Activated CD8-positive, alpha-beta memory T cell treated with anti-CD3 and anti-CD28 coated beads, Interleukin-2, amount 50 U/mL, for 24 hours (primary cell): ENCODE results near the gene FRMPD2.
"Not testable (repeated sequence)": the region's sequence is repeated elsewhere in the genome, so short reads cannot be mapped to it uniquely, and the experiment has no call there.

Source experiments
- DNase-seq: peaks from one replicate; pipeline ENCODE4 v3.0.0-alpha.2; 2020; ENCODE audit errors: extremely low read depth

The FRMPD2 gene

DNA sequence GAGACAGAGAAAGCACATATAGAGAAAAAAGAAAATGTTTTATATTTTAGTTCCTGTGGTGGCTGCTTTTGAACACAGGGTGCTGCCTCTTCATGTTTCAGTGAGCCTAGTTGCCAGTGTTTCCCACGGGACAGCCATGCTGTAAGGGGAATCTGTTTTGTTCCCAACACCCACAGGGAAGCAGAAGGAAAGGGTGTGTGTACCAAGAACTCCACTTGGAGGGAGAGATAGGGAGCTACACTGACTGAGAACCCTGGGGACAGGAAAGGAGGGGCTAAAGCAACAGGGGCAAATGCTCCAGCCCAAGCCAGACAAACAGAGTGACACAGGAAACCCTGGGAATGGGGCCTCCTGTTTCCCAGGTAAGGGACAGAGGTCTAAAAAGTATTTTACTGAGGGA, 40.2 kb downstream of the FRMPD2 start:
- DNase-seq, result no peak

DNA sequence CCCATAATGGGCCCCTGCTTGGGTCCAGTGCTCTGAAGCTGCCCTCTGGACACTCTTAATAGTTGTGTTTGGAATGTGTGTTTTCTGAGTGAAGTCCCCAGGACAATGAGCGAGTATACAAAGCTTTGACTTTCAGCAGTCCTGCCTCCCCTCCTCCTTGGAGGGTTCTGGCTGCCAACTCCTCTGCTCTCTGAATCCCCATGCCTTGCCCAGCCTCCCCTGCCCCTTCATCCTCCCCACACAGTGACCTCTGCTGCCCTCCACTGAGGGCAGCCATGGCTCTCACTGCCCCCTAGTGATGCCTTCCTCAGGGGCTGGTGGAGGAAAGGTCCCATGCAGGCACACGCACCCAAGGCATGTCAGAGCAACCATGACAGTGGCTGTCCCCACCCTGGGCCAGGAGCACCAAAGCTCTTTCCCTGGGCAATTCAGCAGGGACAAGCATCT, 40.9 kb downstream of the FRMPD2 start:
- no peak for DNase-seq

DNA sequence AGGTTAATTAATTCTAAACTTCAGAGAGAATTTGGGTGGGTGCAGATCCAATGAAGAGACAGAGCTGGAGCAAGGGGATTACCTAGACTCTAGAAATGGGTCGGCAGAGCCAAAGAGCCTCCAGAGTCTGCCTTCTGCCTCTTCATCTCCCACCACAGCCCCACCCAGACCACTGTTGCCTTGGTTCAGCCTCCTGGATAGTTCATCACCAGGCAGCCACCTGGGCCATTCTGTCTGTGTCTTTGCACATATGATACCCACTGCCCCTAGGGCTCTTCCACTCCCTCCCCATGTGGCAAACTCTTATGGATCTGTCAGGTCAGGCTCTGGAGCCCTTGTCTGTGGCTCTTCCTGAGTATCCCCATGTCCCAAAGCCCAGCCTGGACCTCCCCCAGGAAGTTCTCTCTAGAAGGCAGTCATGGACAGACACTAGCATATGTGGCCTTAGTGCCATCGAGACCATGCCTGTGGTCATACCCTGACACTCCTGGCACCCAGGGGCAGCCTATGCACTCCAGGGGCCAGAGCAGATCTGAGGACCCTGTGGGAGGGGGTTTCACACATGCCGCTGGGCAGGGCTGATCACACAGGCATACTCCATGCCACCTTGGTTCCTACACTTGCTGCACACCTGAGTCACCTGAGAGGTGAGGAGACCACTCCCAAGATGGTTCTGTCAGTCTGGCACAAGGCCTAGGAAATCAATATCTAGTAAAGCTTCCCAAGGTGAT, 41.6 kb downstream of the FRMPD2 start:
- no peak for DNase-seq

DNA sequence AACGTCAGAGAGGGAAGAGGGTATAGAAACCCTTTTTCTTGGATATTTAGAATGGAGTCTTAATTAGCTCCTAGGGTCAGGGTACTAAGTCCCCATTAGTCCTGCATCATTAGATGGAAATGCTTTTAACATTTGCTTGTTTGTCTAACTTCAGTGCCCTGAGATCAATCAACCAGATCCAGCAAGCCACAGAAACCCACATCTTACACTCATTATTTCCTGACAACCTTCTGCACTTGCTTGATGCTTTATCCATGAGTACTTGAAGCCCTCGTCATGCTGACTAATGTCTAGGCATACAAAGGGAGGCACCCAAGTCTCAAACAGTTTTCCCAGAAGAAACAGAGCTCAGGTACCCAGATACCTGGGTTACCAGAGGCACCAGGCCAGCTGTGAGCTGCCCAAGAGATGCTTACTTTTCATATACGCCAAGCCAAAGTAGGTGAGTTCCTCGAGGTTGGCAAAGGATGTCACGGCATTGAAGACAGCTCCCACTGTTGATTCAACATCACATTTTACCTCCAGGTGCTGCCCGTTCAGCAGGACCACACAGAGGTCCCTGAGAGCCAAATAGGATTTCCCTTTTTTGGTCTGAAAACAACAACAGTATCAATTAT, 42.7 kb downstream of the FRMPD2 start:
- DNase-seq, result no peak

DNA sequence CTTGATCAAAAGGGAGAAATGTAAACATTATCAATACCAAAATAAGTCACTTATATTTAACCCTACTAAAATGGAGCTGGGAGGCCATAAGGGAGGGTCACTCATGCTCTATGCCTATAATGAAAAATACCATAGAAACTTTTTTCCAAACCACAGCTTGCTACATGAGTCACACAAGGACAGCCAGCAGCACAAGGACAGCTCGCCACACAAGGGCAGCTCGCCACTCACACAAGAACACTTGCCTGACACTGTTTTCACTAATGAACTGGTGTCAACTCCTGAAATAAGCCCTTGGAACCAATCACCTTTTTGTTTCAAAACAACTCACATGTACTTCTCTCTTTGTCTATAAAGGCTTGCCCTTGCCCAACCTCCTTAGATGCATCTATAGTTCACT, 43.3 kb downstream of the FRMPD2 start:
- DNase-seq, result no peak

DNA sequence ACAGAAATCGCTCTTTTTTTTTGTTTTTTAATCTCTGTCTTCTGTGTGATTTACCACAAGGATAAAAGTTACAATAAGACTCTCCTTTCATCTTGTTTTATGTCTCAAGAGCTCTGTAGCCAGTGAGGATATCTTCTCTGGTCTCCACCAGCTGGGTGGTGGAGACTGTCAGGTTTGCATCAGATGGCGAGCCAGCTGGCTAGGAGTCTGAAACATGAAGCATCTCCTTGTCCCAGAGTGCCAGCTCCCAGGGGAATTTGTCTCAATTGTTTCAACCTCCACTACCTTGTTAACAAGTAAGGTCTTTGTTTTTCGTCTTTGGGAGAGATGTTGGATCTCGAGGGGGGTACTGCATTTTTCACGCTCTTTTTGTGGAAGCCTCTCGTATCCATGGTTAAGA, 47.3 kb downstream of the FRMPD2 start:
- DNase-seq, result no peak

DNA sequence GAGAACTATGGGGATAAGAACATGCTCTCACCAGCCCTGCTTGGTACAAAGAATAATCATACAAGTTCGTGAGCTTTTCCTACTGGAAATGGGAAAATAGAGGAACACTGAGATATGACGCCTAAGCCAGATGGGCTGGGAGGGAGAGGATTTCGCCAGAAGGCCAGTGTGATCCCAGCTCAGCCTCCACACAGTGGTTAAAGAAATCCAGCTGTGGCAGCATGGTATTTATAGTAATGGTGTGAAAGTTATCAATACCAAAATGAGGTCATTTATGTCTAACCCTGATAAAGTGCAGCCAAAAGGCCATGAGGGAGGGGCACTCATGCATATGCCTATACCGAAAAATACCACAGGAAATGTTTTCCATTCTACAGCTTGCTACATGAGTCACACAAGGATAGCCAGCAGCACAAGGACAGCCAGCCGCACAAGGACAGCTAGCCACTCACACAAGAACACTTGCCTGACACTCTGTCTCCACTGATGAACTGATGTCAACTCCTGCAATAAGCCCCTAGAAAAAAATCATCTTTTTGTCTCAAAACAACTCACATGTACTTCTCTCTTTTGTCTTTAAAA, 49.4 kb downstream of the FRMPD2 start:
- no peak for DNase-seq

DNA sequence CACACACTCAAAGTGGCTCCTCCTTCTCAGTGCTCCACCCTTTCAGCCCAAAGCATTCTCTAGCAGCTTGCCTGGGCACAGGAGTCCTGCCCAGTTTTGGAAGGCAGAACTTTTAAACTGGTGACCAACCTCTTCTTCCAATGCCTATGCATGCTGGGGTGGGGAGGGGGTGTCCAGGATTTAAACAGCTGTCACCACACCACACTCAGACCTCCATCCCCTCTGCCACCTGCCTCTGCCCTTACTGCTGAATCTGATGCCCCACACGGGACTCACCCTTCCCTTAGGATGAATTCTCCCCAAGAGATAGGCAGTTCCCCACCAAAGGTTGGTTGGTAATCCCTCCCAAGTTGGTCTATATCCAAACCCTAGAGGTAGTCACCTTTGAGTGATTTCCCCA, 50.2 kb downstream of the FRMPD2 start:
- DNase-seq, result no peak

DNA sequence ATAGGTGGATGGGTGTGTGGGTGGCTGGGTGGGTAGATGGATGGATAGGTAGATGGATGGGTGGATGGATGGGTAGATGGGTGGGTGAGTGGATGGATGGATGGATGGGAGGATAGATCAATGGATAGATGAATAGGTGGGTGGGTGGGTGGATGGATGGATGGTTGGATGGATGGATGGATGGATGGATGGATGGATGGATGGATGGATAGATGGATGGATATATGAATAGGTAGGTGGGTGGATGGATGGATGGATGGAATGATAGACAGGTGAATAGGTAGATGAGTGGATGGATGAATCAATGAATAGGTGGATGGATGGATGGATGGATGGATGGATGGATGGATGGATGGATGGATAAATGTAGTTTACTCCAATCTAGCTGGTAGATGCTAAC, 52.7 kb downstream of the FRMPD2 start:
- no peak for DNase-seq

DNA sequence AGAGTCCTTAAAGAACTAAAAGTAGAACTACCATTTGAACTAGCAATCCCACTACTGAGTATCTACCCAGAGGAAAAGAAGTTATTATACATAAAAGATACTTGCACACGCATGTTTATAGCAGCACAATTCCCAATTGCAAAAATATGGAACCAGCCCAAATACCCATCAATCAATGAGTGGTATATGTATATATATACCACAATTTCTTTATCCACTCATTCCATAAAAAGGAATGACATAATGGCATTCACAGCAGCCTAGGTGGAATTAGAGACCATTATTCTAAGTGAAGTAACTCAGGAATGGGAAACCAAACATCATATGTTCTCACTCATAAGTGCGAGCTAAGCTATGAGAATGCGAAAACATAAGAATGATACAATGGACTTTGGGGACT, 53.5 kb downstream of the FRMPD2 start:
- DNase-seq, result not testable (repeated sequence)

DNA sequence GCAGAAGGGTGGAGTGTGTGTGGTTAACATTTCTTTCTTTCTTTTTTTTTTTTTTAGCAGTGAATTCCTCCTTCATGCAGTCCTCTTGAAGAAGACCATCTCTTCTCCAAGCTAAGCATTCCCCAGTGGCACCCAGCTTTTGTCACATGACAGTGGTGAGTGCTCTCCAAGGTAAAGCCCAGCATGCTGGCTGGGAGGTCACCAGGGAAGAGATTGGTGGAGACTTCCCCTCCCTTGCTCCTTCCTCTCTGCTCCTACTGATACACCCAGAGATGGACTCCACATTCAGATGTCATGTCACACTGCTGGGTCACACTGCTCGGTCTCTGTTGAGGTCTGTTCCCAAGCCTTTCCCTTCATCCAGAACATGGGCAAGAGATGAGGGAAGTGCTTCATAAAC, 55.3 kb downstream of the FRMPD2 start:
- no peak for DNase-seq

DNA sequence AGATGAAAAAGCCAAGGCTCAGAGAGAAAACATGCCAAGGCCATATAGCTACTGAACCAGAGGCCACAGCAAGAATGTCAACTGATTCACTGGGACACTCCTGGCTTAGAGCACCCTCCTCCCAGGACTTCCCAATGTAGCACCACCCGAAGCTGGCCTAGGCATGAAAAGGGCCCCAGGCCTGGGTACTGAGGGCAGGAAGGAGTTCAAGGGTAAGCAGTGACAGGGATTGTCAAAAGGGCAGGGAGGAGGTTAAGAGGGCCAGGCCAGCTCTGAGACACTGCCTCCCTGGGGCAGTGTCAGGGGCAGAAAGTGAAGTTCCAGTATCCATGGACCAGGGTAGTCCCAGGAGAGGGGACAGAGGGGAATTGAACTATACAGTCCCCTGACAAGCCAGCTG, 57.8 kb downstream of the FRMPD2 start:
- no peak for DNase-seq

DNA sequence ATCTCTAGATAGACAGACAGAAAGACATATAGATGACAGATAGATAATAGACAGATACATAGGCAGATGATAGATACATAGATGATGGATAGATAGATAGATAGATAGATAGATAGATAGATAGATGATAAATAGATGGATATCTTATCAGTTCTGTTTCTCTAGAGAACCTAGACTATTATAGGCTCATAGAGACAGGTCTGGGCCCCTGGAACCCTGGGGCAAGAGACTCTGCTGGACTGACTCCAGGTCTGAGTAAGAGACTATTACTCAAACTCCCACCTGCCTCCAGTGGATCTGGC, 58.3 kb downstream of the FRMPD2 start:
- no peak for DNase-seq

DNA sequence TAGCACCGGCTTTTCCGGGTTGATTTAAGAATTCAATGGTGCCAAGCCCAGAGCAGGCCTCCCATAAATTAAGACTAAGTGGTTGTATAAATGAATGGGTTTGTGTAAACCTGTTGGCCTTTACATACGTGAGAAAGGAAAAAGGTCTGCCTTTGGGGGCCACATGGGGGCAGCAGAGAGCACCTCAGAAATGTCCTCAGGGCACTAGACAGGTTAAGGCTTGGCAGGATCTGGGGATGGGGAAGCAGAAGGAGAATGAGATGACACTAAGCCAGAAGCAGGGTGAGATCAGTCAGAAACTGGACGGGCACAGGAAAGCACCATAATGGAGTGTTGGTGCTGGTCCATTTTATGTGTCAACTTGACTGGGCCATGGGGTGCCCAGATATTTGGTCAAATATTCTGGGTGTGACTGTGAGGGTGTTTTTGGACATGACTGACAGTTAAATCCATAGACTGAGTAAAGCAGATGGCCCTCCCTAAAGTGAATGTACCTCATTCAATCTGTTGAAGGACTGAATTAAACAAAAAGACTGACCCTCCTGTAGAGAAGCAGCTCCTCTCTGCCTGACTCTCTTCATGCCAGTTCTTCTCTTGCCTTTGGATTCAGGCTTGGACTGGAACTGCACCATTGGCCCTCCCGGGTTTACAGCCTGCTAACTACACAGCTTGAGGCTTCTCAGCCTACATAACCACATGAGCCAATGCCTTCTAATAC, 58.9 kb downstream of the FRMPD2 start:
- DNase-seq, result no peak

DNA sequence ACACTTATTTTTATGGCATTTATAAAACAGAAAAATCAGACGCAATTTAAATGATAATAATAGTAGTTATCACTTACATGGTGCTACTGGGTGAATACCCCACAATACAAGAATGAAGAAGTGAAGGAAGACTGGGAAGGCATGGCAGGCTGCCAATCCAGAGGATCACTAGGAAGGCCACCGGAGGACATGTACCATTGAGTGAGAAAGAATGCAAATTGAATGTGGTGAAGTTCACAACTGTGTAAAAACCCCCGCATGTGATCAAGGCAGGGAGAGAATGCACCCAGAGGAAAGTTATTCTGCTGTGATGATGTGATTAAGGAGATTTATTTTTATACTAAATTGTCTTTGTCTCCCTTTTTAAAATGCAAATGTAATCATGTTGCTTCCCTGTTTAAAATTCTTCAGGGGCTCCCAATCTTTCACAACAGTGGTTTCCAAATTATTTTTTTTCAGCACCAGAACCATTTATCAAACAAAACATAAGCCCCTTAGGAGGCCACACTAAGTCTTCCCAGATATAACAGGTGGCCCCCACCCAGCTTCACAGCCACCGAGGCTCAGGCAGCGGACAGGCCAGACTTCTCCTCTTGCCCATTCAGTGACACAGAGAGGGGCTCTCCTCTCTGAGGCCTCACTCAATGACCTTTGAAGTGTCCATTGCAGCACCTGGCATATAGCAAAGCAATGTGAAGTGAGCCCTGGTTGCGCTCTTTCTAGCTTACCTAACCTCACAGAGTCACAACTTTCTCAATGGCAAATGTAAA, 59.6 kb downstream of the FRMPD2 start:
- DNase-seq, result no peak

DNA sequence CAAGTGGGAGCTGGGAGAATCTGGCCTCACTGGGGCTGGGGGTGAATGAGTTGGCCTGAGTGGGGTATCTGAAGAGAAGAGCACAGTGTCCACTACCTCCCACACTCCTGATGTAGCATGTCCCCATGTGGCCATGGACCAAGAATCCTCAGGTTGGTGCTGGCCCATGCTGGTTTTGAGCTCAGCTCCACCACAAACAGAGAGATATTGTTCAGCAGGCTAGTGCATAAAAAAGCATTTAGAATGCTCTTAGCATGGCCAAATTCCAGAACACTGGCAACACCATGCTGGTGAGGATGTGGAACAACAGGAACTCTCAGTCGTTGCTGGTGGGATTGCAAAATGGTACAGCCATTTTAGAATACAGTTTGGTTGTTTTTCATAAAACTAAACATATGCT, 61.4 kb downstream of the FRMPD2 start:
- DNase-seq, result no peak

DNA sequence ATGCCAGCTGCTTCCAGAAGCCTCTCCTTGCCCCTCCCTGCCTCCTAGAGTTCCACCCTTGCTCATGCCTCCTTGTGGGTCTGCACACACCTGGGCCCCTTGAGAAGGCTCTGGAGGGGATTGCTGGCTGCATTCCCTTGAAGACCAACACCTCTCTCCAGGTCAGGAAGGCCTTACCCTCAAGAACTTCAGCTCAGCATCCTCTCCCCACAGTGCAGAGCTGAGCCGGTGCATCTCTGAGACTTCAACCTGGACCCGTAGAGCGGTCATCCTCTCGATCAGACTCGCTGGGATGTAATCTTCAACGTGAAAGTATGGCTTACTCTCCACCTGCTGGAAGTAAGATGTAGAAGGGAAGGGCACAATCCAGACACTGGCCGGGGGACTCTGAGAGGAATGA, 62.7 kb downstream of the FRMPD2 start:
- no peak for DNase-seq

DNA sequence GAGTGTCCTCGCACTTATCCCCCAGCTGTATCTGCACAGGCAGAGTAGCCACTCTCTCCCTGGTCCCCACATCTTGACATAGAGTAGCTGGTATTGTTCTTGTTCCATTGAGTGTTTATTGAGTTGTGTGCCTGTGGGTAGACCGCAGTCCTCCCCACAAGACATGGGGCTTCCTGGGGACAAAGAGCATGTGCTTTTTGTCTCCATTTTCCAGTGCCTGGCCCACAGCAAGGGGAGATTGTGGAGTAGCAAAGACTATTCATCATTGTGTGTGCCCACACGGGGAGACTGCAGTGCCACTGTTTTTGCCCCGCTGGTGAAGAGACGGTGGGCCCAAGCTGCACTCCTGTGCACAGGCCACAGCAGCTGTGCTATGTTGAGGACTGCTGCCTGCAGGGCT, 63.5 kb downstream of the FRMPD2 start:
- DNase-seq, result no peak

DNA sequence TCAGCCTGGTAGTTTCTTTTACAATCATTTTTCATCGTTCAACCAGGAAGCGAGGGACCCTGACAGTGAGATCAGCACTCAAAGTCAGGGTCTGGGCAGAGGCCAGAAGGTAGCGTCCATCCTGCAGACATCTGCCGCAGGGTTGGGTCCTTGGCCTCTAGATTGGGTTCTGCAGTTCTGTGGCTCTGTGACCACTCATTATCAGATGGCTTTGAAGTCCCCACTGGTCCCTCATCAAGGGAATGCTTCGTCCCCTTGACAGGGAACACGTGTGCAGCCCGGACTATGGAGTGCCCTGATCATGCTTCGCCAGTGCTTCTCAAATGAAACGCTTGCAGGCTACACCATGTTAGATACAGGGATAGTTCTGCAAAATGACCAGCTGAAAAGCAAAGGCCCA, 64.1 kb downstream of the FRMPD2 start:
- no peak for DNase-seq

DNA sequence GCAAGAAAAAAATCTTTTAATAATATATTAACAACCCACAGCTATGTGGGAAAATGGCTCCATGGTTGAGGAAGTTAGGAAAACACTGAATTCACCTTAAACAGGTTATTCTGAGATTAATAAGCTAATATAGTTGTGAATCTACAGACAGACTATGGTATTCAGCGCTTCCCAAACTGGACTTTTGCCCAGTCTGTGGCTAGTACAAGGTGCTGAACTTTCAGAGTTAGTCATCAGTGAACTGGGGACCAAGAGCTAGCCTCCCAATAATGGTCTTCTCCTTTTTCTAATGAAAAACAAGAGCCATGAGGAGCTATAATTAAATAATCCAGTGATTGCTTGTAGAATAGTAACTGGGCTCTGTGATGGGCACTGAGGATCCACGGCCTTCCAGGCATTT, 65.3 kb downstream of the FRMPD2 start:
- no peak for DNase-seq

DNA sequence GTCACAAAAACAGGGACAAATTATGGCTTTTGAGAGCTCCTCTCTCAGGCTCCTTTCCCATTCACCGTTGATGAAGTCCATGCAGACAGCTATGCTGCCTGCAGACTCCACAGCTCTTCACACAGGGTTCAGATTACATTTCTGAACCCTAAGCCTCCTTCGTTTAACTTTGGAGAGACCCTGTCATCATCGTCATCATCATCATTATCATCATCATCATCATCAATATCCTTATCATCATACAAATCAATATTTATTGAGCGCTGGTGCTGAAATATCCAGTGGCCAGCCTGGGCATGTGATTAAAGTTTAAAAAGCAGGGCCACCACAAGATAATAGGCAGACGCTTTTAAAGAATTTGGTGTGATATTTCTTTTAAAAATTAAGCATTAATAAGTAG, 66.6 kb downstream of the FRMPD2 start:
- DNase-seq, result no peak
